HEK293 (cell line): ENCODE measurements around the gene BRI3.

Source experiments
- CTCF ChIA-PET: fragments of 350-600 bp; formaldehyde crosslinking; extraction: SDS; loops from one replicate; lab custom pipeline; 2021; ENCODE audit warnings: antibody characterized with exemption; lab: Yijun Ruan, JAX
- POLR2A ChIA-PET: fragments of 300-600 bp; formaldehyde crosslinking; extraction: SDS; loops from one replicate; lab custom pipeline; 2020; ENCODE audit warnings: antibody characterized with exemption, inconsistent platforms; lab: Yijun Ruan, JAX
- H3K27ac ChIP-seq: fragments of 200-500 bp; sonication (Bioruptor generic); 2 replicates; pipeline ENCODE4 v1.5.1; 2014; ENCODE audit warnings: low read depth, low read length, control low read depth, inconsistent platforms; ENCODE audit errors: extremely low read depth
- H3K36me3 ChIP-seq, 2 experiments: fragments of 200-500 bp in 1 of 2; sonication (Bioruptor generic) in 1 of 2; 1 replicate in 1 of 2; 2 replicates in 1 of 2; pipeline ENCODE4 v1.5.1; 2014 to 2017; ENCODE audit warnings: inconsistent platforms in 2 of 2, low read length in 2 of 2; ENCODE audit not compliant: control insufficient read depth in 2 of 2, insufficient read depth in 1 of 2
- H3K4me1 ChIP-seq: fragments of 200-500 bp; sonication (Bioruptor generic); 2 replicates; pipeline ENCODE4 v1.5.1; 2014; ENCODE audit warnings: mild to moderate bottlenecking, low read length, inconsistent platforms; ENCODE audit not compliant: control insufficient read depth, insufficient read depth
- H3K4me3 ChIP-seq: 2 replicates; pipeline ENCODE4 v1.5.1; 2011; ENCODE audit warnings: low read depth, mild to moderate bottlenecking, control low read depth, low read length, moderate library complexity
- H3K9me3 ChIP-seq: fragments of 200-500 bp; sonication (Bioruptor generic); 2 replicates; pipeline ENCODE4 v1.5.1; 2014; ENCODE audit warnings: low read depth, low read length, inconsistent platforms; ENCODE audit not compliant: control insufficient read depth, insufficient read depth
- BCL11A ChIP-seq: fragments of 450-650 bp; formaldehyde crosslinking; IDR thresholded peaks from 2 replicates; pipeline ENCODE4 v1.5.1; 2016; ENCODE audit warnings: low read depth, missing biosample characterization, missing genetic modification characterization
- KLF1 ChIP-seq: fragments of 450-650 bp; formaldehyde crosslinking; IDR thresholded peaks from 2 replicates; pipeline ENCODE4 v1.5.1; 2016; ENCODE audit warnings: missing biosample characterization, missing genetic modification characterization
- KLF8 ChIP-seq: fragments of 450-650 bp; formaldehyde crosslinking; IDR thresholded peaks from 2 replicates; pipeline ENCODE4 v1.5.1; 2016; ENCODE audit warnings: missing biosample characterization, missing genetic modification characterization
- SP3 ChIP-seq: fragments of 450-650 bp; formaldehyde crosslinking; IDR thresholded peaks from 2 replicates; pipeline ENCODE4 v1.5.1; 2016; ENCODE audit warnings: missing biosample characterization, missing genetic modification characterization
- TCF7L2 ChIP-seq: IDR thresholded peaks from 2 replicates; pipeline ENCODE4 v1.6.1; 2011; ENCODE audit warnings: low read depth, mild to moderate bottlenecking, inconsistent platforms, low read length, moderate library complexity, borderline replicate concordance
- ZNF112 ChIP-seq: fragments of 450-650 bp; formaldehyde crosslinking; IDR thresholded peaks from 2 replicates; pipeline ENCODE4 v1.5.0; 2017; ENCODE audit warnings: missing biosample characterization, missing genetic modification characterization
- ZNF19 ChIP-seq: fragments of 450-650 bp; formaldehyde crosslinking; IDR thresholded peaks from 2 replicates; pipeline ENCODE4; 2016; ENCODE audit warnings: missing biosample characterization, missing genetic modification characterization, low read depth
- ZNF221 ChIP-seq: fragments of 450-650 bp; formaldehyde crosslinking; IDR thresholded peaks from 2 replicates; pipeline ENCODE4 v1.5.1; 2017; ENCODE audit warnings: missing biosample characterization, missing genetic modification characterization, borderline replicate concordance
- ZNF266 ChIP-seq: fragments of 450-650 bp; formaldehyde crosslinking; IDR thresholded peaks from 2 replicates; pipeline ENCODE4 v1.5.1; 2016; ENCODE audit warnings: missing biosample characterization, missing genetic modification characterization, low read depth
- ZNF311 ChIP-seq: fragments of 450-650 bp; formaldehyde crosslinking; IDR thresholded peaks from 2 replicates; pipeline ENCODE4 v1.5.1; 2017; ENCODE audit warnings: missing biosample characterization, missing genetic modification characterization, borderline replicate concordance
- ZNF404 ChIP-seq: fragments of 450-650 bp; formaldehyde crosslinking; IDR thresholded peaks from 2 replicates; pipeline ENCODE4 v1.5.1; 2017; ENCODE audit warnings: missing biosample characterization, missing genetic modification characterization
- ZNF670 ChIP-seq: fragments of 450-650 bp; formaldehyde crosslinking; IDR thresholded peaks from 2 replicates; pipeline ENCODE4 v1.5.1; 2016; ENCODE audit warnings: missing biosample characterization, missing genetic modification characterization, low read depth
- ZNF747 ChIP-seq: fragments of 450-650 bp; formaldehyde crosslinking; IDR thresholded peaks from 2 replicates; pipeline ENCODE4 v1.5.1; 2016; ENCODE audit warnings: missing biosample characterization, missing genetic modification characterization
- ZSCAN18 ChIP-seq: fragments of 450-650 bp; formaldehyde crosslinking; IDR thresholded peaks from 2 replicates; pipeline ENCODE4 v1.5.1; 2016; ENCODE audit warnings: missing biosample characterization, missing genetic modification characterization
- TF ChIP-seq, protein P1 (sequence below): fragments of 450-650 bp; formaldehyde crosslinking; IDR thresholded peaks from 2 replicates; pipeline ENCODE4; 2016; ENCODE audit warnings: missing biosample characterization, missing genetic modification characterization
- TF ChIP-seq, protein P2 (sequence below): fragments of 450-650 bp; formaldehyde crosslinking; IDR thresholded peaks from 2 replicates; pipeline ENCODE4 v1.5.1; 2016; ENCODE audit warnings: missing biosample characterization, missing genetic modification characterization
- TF ChIP-seq, protein P3 (sequence below): fragments of 450-650 bp; formaldehyde crosslinking; IDR thresholded peaks from 2 replicates; pipeline ENCODE4 v1.5.1; 2017; ENCODE audit warnings: missing biosample characterization, missing genetic modification characterization

Gene BRI3

GRCh38 chr7:98232799-98233198, 48.7 kb upstream of the BRI3 start:
- CTCF ChIA-PET, result interaction anchor here (0.7 kb wide), 2 partner anchors 9 to 62 kb away, joined by 3 read pairs; no protein-coding TSS in a partner anchor
- POLR2A ChIA-PET, result no interaction called here
- Histone ChIP-seq H3K4me3 (no peak overlapping the region), H3K4me1 (no peaks in the 10 kb centered on the region), H3K27ac (no peak overlapping the region), H3K9me3 (no peaks in the 10 kb centered on the region), H3K36me3 (no peaks in the 10 kb centered on the region; a peak in 1 of 3 replicates)
- TF ChIP-seq, protein P1, sequence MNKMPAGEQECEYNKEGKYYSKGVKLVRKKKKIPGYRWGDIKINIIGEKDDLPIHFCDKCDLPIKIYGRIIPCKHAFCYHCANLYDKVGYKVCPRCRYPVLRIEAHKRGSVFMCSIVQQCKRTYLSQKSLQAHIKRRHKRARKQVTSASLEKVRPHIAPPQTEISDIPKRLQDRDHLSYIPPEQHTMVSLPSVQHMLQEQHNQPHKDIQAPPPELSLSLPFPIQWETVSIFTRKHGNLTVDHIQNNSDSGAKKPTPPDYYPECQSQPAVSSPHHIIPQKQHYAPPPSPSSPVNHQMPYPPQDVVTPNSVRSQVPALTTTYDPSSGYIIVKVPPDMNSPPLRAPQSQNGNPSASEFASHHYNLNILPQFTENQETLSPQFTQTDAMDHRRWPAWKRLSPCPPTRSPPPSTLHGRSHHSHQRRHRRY (tag by site-specific recombination), result no peak

GRCh38 chr7:98233219-98234070, 48.0 kb upstream of the BRI3 start:
- H3K36me3 ChIP-seq, result peaks cover 0 to 3% of the 10 kb centered on the region in 2 experiments; a peak in 2 of 3 replicates
- CTCF ChIA-PET, result interaction anchor here (0.7 kb wide), 1 partner anchor 61 kb away, joined by 3 read pairs; no protein-coding TSS in a partner anchor
- no peak overlapping the region for H3K27ac ChIP-seq
- H3K4me3 ChIP-seq, result no peak overlapping the region
- no peaks in the 10 kb centered on the region for H3K9me3 ChIP-seq
- no peaks in the 10 kb centered on the region for H3K4me1 ChIP-seq
- POLR2A ChIA-PET, result no interaction called here
- TF ChIP-seq, protein P2, sequence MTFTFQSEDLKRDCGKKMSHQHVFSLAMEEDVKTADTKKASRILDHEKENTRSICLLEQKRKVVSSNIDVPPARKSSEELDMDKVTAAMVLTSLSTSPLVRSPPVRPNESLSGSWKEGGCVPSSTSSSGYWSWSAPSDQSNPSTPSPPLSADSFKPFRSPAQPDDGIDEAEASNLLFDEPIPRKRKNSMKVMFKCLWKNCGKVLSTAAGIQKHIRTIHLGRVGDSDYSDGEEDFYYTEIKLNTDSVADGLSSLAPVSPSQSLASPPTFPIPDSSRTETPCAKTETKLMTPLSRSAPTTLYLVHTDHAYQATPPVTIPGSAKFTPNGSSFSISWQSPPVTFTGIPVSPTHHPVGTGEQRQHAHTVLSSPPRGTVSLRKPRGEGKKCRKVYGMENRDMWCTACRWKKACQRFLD (tag by site-specific recombination), result no peak
- TF ChIP-seq SP3 (tag by site-specific recombination), result no peak
- no peak for TF ChIP-seq ZNF112 (tag by site-specific recombination)
- TF ChIP-seq KLF8, result no peak
- TF ChIP-seq ZNF19, result no peak
- TF ChIP-seq ZNF221 (tag by site-specific recombination), result no peak
- no peak for TF ChIP-seq BCL11A (tag by site-specific recombination)
- TF ChIP-seq KLF1 (tag by site-specific recombination), result no peak
- no peak for TF ChIP-seq TCF7L2
- TF ChIP-seq, protein P3, sequence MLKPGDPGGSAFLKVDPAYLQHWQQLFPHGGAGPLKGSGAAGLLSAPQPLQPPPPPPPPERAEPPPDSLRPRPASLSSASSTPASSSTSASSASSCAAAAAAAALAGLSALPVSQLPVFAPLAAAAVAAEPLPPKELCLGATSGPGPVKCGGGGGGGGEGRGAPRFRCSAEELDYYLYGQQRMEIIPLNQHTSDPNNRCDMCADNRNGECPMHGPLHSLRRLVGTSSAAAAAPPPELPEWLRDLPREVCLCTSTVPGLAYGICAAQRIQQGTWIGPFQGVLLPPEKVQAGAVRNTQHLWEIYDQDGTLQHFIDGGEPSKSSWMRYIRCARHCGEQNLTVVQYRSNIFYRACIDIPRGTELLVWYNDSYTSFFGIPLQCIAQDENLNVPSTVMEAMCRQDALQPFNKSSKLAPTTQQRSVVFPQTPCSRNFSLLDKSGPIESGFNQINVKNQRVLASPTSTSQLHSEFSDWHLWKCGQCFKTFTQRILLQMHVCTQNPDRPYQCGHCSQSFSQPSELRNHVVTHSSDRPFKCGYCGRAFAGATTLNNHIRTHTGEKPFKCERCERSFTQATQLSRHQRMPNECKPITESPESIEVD (tag by site-specific recombination), result no peak
- TF ChIP-seq ZNF311 (tag by site-specific recombination), result no peak
- no peak for TF ChIP-seq ZNF404 (tag by site-specific recombination)
- TF ChIP-seq ZSCAN18 (tag by site-specific recombination), result no peak
- no peak for TF ChIP-seq ZNF266 (tag by site-specific recombination)
- no peak for TF ChIP-seq ZNF747 (tag by site-specific recombination)
- TF ChIP-seq ZNF670 (tag by site-specific recombination), result no peak
